Mononuclear cell (primary cell): ENCODE measurements around the gene MARCHF2. TPM values are rescaled to one million over a fixed set of nuclear protein-coding genes. Genes with fewer than 3 reads are reported as not detected.

ENCODE experiments used
- H3K27me3 ChIP-seq: 2 replicates; pipeline ENCODE4 v1.6.0; 2011; ENCODE audit warnings: low read length, control low read depth; ENCODE audit not compliant: insufficient read depth
- H3K4me1 ChIP-seq: 2 replicates; pipeline ENCODE4 v1.5.1; 2011; ENCODE audit warnings: mild to moderate bottlenecking, low read length, control low read depth; ENCODE audit not compliant: insufficient read depth
- H3K4me3 ChIP-seq: 2 replicates; pipeline ENCODE4 v1.5.1; 2011; ENCODE audit warnings: mild to moderate bottlenecking, low read length, moderate library complexity
- H3K9me3 ChIP-seq: 2 replicates; pipeline ENCODE4 v1.5.1; 2011; ENCODE audit warnings: low read depth, mild to moderate bottlenecking, control low read depth, low read length
- total RNA-seq: library from RNA; depleted of rRNA; stranded (reverse); fragments of >200 nt; gene quantifications from one replicate; pipeline ENCODE4 v1.2.3, GENCODE V29; 2012

The MARCHF2 gene
- total RNA-seq, 1 donor = 119 TPM

- Histone ChIP-seq H3K9me3 (no peaks in the 10 kb centered on the region), H3K4me1 (peaks cover 75% of the 10 kb centered on the region), H3K4me3 (no peak overlapping the region), H3K27me3 (no peaks in the 10 kb centered on the region)
Measured at GRCh38 chr19:8485561-8486371, 72.7 kb downstream of the MARCHF2 start.

GRCh38 chr19:8486661-8487136 is 73.6 kb downstream of the MARCHF2 start:
- no peaks in the 10 kb centered on the region for H3K27me3 ChIP-seq
- no peak overlapping the region for H3K4me3 ChIP-seq
- H3K4me1 ChIP-seq = peaks cover 75% of the 10 kb centered on the region
- no peaks in the 10 kb centered on the region for H3K9me3 ChIP-seq

- H3K4me1 ChIP-seq = peaks cover 78% of the 10 kb centered on the region
- no peaks in the 10 kb centered on the region for H3K27me3 ChIP-seq
- H3K9me3 ChIP-seq = no peaks in the 10 kb centered on the region
- no peak overlapping the region for H3K4me3 ChIP-seq
Measured at GRCh38 chr19:8487137-8487851, 74.2 kb downstream of the MARCHF2 start.

GRCh38 chr19:8488365-8488764 is 75.3 kb downstream of the MARCHF2 start:
- H3K4me1 ChIP-seq = peaks cover 88% of the 10 kb centered on the region
- H3K27me3 ChIP-seq = no peaks in the 10 kb centered on the region
- no peak overlapping the region for H3K4me3 ChIP-seq
- no peaks in the 10 kb centered on the region for H3K9me3 ChIP-seq

Other genes with a start within 250 kb of the MARCHF2 start
- gene CERS4, start 203.9 kb upstream of the MARCHF2 start, total RNA-seq = 13.1 TPM
- 14.6 TPM for gene CD320, start 104.9 kb upstream of the MARCHF2 start, total RNA-seq
- gene NDUFA7, start 91.9 kb upstream of the MARCHF2 start, total RNA-seq = 15.3 TPM
- gene RPS28, start 91.8 kb upstream of the MARCHF2 start, total RNA-seq = 352 TPM
- 0.42 TPM for gene KANK3, start 70.0 kb upstream of the MARCHF2 start, total RNA-seq
- gene ANGPTL4, start 49.1 kb upstream of the MARCHF2 start, total RNA-seq = not detected
- 24.3 TPM for gene RAB11B, start 22.9 kb upstream of the MARCHF2 start, total RNA-seq
- 104 TPM for gene HNRNPM, start 31.7 kb downstream of the MARCHF2 start, total RNA-seq
- 5.7 TPM for gene PRAM1, start 89.3 kb downstream of the MARCHF2 start, total RNA-seq
- 5.6 TPM for gene ZNF414, start 100.9 kb downstream of the MARCHF2 start, total RNA-seq
- 145 TPM for gene MYO1F, start 164.1 kb downstream of the MARCHF2 start, total RNA-seq
- gene ADAMTS10, start 197.4 kb downstream of the MARCHF2 start, total RNA-seq = 29.5 TPM
- not detected for gene NFILZ, start 217.3 kb downstream of the MARCHF2 start, total RNA-seq